Stimulated activated CD8-positive, alpha-beta memory T cell treated with anti-CD3 and anti-CD28 coated beads, Interleukin-15, amount 100 ng/mL, for 1 hour (primary cell): ENCODE results near the gene TMEM207.
"Not testable (repeated sequence)": the region's sequence is repeated elsewhere in the genome, so short reads cannot be mapped to it uniquely, and the experiment has no call there.

Experiments
- DNase-seq: peaks from one replicate; pipeline ENCODE4 v3.0.0-alpha.2; 2020; ENCODE audit warnings: low read depth

Gene TMEM207

DNA sequence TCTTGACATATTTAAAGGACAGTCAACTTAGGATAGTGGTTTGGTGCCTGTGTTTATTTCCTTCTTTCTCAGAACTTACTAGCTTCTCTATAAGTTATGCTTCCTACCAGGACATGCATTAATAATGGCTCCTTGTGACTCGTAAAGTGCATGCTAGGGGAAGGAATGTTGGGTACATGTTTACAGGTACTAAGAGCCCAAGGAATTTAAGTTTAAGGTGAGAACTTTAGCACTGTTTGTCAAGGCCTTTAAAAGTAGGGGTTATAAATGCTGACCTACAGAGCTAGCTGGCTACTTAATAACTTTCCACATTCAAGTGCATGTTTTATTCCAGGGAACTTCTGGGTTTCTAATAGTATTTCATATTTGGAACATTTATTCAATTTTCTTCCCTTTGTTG is at the start of gene TMEM207:
Gene TMEM207 (minus strand): TSS at position 101 of the 400 bp plus-strand sequence. CDS start 92 bp downstream, at position 9.
- no peak for DNase-seq

DNA sequence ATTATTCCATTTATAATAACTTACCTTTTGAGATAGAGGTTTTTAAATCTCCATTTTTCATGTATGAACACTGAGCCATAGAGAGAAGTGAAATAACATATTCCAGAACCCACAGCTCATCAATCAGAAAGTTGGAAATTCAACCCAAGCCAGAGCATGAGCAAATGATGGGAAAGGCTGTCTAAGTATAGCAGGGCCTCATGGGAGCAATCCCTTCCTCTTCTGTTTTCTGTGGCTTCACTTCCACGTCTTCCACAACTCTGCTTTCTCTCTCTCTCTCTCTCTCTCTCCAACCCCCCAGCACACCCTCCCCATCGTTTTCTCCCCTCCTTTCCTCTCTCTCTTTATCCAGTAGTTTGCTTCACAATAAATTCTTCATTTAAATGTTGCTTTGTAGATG is 49.4 kb upstream of the TMEM207 start:
- DNase-seq = no peak

DNA sequence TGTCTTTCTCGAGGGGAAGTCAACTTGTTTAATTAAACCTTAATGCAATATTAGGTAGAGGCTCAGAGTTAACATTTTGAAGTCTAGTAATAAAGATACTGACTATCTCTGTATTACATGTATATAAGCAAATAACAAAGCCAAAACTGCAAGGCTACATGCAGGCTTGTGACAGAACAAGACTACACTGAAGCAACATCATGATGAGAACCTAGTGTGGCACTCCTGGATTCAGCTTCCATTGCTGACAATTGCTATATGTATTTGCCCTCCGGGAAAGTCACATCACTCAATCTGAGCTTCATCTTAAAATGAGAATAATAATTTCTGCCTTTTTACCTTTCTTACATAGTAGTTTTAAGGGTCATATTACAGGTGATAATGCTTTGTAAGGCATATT is 48.6 kb upstream of the TMEM207 start:
- DNase-seq = no peak

DNA sequence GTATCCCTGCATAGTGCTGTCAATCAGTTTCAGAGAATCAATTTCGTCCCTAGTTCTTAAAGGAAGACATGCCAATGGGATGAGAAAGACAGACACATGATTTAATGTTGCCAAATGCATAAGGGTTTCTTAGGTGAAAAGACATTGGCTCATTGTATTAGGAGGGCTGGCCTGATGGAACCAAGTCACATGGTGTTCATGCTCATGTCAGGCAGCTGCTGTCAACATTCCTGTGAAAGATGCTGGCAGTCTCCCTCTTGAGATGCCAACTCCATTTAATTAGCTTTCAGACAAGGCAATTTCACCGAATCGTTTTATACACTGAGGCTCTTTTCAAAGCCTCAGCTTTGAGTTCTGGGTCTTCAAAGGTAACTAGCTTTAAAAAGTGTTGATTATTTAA is 48.1 kb upstream of the TMEM207 start:
- DNase-seq = no peak

DNA sequence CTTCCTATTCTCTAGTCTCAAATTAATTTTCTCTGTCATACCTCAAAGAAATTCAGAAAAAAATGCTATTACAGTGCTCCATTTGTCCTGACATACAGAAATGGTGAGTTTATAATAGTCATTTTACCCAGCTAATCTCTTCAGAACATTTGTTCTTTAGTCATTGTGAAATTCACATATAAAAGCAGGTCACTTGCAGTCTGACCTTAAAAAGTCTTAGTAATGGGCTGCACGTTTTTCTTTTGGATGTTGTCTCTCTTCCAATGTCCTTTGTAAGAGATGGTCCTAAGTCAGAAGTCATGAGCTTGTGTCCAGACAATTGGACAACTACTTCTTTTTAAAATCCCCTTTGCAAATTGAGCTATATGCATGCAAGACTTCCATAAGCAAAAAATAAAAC is 47.2 kb upstream of the TMEM207 start:
- DNase-seq = no peak

DNA sequence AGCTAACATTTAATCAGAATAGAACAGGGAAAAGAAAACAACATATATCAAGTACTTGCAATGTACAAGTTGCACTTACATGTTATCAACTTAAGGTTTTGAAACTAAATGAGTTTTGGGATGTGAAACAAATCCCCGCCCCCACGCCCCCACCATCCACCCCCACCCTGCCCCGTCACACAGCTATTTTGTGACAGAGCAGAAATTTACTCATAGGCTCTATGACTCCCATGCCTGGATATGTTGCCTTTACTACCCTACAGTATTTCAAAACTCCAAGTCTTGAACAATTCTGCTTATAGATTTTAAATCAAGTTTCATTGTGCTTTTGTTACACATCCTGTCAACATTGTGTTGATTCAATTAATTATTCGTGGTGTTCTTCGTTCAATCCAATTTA is 46.1 kb upstream of the TMEM207 start:
- DNase-seq = no peak

DNA sequence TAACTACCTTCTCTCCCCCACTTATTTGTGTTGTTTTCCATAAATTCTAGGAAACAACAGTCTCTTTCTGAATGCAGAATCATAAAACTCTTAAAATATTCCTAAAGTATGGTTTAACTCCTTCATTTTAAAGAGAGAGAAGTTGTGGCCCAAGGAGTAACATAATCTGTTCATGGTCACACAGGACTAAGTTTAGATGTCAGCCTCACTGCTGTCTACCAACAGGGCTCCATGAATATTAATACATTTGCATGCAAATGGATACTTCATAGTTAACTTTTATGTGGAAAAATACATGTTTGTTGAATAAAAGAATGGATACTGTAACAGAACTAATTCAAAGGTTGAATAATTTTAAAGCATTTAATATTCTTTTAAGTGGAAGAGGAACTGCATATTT is 45.7 kb upstream of the TMEM207 start:
- no peak for DNase-seq

DNA sequence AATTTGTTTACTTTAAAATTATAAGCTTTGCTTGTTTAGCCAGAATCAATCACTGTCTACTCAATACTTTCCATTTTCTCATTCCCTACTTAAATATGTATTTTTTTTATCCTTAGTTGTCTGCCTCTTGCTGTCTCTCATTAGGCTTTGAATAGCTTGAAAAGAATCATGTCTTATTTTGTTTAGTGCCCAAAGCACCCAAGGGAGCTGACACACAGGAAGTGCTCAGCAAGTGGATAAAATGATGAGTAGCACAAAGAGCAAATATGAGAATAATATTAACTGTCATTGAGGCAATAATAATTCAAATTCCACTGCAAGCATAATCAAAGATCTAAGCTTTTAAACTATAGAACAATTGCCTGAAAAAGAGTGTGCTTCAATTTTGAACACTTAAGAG is 45.2 kb upstream of the TMEM207 start:
- no peak for DNase-seq

DNA sequence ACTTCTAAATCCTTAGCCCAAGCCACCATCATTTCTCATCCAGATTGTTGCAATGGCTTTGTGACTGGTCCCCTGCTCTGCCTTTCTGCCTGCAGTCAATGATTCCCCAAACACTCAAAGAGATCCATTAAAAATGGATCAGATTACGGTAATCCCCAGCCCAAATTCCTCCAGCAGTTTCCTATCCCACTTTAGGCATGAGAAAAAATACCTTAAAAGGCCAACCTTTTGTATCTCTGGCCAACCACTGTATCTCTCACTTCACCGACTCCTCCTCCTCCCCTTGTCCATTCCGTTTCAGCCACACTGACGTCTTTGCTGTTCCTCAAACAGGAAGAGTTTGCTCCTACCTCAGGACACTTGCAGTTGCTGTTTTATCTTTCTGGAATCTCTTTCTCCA is 43.3 kb upstream of the TMEM207 start:
- no peak for DNase-seq

DNA sequence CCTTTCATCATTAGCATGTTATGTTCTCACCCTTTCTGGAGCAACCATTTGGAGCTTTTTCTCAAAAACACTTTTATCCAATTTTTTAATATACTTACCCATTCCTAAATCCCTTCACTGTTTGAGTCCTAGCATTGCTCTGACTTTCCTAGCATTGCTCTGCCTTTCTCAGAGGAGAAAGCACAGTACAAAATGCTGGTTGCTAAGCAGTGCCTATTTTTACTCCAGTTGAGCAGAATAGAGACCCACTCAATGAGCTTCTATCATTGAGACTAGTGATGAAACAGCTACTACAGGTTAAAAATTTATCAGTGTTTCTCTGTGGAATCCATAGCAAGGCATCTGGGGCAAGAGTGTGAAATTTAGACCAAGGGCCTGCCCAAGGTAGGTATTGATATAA is 42.4 kb upstream of the TMEM207 start:
- DNase-seq = no peak

DNA sequence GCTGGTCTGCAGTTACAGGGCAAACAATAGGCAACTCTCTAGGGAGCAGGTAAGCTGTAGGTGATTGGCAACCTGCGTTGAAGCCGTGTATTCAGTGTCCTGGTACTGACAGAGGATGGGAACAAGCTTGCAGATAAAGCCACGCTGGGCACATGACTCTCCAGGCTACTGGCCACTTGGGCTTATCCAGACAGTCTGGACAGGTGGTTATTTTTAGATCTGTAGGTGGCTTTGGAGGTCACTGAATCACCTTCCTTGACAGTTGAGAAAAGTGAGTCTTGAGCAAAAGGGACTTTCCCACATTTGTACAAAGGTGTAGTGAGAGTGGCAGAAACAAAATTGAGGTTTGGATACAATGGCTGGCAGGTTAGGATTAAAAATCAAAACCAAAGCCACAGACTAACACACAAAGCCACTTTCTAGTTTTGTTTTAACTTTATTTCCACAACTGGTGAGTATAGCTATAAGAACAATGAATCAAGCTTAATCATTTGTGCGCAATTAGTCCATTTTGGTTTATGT is 41.9 kb upstream of the TMEM207 start:
- no peak for DNase-seq

DNA sequence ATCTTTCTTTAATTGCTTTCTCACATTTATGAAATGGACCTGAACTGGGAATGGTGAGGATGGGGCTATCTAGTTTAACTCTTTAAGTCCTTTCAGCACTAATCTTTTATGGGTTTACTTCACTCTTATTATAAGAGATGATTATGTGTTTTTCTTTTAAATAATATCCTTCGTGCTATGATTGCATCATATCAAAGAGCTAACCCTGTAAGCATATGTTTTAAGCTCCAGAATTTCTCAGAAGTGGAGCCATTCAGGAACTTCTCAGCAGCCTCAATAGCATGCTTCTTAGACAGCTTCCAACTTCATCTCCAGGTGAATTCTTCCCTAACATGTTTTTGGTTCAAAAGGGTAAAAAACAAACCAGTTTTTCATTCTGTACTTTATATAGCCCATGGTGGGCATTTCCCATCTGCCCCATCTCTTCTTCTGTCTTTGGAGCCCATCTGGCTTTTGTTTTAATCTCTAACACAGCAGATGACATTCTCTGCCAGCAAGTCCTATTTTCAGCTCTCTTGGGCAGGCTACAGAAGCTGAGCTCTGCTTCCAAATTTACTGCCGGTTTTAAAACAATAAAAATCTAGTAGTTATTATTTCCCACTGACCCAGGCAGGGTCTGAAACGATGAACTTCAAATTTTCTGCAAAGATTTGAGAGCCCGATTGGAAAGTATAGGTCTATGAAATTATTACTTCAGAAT is 37.4 kb upstream of the TMEM207 start:
- no peak for DNase-seq

DNA sequence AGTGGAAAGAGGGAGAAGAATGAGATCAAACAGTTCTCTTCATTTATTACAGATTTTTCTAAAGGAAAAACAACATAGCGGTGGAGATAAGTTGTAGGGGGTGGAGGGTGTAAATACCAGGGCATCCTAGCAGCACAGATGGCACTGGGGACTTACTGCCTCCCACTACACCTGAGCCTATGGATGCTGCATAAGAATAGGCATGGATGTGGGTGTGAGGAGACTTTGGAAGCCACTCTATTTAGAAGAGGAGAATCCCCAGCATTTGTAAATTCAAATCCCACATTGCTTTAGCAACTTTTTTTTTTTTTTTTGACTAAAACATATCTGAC is 36.8 kb upstream of the TMEM207 start:
- no peak for DNase-seq

DNA sequence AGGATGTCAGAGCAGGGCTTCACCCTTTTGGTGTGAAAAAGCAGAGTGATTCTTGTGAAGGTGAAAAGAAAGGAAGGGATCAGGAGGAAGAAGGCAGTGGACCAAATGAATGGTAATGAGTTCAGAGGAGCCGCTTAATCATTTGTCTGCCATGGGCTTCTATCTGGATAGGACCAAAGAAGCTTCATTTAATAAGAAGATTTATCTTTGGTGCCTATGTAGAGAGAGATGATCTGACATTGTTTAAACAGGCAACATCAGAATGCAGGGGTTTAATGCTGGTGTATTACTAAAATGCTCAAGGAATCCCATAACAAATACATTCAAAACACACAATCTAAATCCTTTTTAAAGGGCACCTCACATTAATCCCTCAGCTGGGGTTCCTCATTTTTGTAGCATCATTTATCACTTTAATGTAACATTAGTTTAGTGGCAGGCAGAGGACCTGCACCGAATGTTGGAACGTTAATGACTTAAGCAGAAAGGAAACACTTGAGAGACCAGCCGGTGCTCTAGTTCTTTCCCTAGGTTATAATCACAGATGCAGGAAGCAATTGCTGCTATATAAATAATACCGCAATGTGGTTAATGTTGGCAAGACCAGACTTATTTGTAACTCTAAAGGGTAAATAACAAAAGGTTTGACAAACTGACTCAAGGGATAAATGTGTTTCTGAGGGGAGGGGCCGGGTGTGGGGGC is 36.3 kb upstream of the TMEM207 start:
- no peak for DNase-seq

DNA sequence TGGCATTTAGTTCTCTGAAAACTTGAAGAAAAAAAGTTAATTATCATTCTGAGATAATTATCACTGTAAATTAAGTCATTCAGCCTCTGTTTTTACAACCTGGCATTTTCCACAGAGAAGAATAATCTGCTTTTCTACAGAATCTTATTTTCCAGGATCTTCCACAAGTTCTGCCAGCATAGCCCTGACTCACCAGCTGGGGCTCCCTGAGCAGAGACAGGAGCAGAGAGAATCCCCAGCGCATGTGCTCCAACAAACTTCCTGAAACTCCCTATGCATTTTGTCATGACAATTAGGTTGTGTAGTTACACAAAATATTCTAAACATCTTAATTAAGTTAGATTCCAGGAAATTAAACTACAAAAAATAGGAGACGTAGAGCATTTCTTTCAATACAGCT is 32.1 kb upstream of the TMEM207 start:
- DNase-seq = no peak

DNA sequence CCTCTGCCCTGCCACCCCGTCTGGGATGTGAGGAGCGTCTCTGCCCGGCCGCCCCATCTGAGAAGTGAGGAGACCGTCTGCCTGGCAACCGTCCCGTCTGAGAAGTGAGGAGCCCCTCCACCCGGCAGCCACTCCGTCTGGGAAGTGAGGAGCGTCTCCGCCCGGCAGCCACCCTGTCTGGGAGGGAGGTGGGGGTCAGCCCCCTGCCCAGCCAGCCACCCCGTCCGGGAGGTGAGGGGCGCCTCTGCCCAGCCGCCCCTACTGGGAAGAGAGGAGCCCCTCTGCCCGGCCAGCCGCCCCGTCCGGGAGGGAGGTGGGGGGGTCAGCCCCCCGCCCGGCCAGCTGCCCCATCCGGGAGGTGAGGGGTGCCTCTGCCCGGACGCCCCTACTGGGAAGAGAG is 23.6 kb upstream of the TMEM207 start:
- not testable (repeated sequence) for DNase-seq

DNA sequence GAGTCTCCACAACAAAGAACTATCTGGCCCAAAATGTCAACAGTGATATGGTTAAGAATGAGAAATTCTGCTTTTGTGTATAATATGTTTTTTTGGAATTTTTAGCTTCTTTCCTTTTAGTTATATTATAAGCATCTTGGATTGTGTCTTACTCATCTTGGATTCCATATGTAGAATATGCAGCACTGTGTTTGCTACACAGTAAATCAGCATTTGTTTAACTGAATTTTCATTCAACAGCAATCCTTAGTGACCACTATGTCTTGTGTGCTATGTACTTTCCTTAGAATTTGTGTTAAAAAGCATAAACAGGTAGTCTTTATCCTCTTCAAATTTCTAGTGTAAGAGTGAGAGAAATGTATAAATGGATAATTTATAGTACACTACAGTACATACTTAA is 18.2 kb upstream of the TMEM207 start:
- no peak for DNase-seq

DNA sequence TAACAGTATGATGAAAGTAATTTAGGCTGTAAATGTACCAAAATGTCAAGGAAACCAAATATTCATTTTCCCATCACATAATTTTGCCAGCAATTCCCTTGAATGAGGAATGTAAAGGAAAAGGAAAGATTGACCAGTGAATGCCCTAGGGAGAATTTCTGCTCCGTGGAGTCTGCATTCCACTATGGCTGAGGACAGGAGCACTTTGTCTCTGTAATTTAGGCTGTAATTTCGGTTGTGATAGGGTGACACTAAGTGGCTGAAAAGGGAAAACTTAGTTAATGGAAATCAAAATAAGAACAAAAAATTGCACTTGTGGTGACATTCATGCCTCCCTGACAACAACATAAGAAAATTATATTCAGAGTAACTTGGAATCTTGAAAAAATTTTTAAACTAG is 8.3 kb upstream of the TMEM207 start:
- no peak for DNase-seq

DNA sequence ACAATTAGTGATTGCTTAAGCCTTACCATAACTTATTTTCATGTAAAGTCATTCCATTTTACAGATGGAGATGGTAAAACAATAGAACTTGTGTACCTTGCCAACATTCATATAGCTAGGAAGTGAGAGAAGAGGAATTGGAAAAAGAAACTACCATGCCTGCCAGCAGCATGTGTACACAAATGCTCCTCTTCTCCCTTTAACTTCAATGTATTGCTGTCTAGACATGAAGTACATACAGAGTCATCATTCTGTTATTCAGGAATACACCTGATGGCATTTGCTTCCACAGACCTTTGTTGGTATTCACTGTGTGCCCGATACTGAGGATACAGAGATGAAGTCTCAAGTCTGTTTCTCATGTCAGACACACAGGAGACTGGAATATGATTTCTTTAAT is 7.1 kb upstream of the TMEM207 start:
- no peak for DNase-seq

DNA sequence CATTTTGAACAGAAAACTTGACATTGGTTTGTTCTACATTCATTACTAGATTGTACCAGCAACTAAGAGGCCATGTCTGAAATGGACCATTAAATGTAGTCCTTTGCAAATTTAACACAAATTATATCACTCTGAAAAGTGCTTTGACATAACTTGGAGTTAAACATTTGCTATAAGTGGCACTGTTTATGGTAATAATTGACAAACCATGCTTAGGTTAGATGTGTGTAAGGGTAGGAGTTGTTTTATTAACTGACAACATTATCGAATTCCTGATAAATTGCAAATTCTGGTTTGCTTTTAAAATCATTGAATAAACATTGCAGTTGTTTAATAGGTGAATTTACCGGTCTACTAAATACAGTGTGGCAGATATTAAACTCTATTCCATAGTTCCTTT is 6.1 kb upstream of the TMEM207 start:
- DNase-seq = no peak

DNA sequence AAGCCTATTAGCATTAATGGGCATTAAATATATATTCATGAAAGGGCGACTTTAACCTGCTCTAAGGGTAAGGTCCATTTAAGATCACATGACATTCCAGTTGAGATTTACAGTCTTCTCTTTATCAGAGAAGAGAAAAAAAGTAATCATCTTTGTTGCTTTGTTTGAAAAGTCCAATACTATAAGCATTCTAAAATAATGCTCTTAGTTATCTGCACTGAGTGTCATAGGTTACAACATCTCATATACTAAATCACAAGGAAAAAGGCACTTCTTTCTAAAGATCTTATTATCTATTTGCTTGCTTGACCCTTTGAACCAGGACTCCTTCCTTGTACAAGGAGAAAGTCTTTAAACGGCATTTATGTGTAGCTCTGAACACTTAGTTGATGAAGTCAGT is 1.4 kb downstream of the TMEM207 start:
- no peak for DNase-seq

DNA sequence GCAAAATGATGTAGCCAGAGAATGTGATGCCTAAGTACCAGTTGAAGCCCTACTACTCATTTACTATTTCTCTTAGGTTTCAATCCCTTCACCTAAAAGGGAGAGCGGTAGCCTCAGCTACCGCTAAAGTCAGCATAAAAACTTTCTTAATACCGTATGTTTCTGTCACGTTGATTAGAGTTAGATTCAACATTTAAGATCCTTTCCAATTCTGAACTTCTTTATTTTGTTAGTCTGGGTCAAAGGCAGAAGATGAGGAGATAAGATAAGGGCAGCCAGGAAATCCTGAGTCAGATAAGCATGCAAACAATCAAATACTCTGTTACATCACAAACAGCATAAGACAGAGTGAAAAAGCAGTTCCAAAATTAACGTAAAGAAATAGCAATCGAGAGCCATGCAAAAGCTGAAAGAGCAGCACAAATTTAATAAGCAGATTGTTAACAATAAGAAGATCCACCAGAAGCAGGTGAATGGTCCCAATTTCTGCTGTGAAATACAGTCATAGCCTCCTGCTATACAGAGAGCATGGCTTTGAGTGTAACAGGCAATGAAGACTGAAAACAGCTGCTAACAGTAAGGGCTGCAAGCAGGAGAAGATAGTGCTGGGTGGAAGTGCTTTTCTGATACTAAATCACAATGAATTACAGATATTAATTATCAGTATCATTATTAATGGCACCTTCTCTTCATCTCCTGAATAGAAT is 3.0 kb downstream of the TMEM207 start:
- no peak for DNase-seq

DNA sequence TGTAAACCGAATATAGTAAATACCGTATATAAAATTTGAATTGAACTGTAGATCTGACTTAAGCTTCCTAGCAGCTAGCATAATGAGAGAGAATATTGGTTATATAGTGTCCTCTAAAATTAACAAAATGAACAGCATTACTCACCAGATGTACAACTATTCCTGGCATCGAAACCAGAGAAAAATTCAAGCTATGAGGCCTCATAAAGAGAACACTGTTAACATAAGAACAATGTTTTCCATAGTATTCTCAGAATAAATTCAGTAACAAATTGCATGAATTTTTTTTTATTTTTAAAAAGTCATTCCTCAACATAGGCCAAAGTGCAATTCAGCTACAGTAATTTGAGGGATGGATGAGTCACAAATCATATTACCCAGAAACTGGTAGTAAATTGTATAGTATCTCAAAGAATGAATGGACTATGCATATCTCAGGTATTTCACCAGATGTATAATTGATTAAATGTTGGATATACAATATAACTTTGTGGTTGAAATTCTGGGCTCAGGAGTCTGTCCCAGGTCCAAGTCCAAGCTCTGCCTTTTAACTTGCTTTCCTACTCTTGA is 5.0 kb downstream of the TMEM207 start:
- DNase-seq = no peak
